ENCODE data around the gene AOC2. TPM values are rescaled to one million over a fixed set of nuclear protein-coding genes. Genes with fewer than 3 reads are reported as not detected.

The AOC2 gene
- total and polyA plus RNA-seq, 2 of the 13 experiments (the other 11 are each of a cell fraction or from before 2014, with no cell fraction given), result 1.2 to 3.3 TPM

DNA sequence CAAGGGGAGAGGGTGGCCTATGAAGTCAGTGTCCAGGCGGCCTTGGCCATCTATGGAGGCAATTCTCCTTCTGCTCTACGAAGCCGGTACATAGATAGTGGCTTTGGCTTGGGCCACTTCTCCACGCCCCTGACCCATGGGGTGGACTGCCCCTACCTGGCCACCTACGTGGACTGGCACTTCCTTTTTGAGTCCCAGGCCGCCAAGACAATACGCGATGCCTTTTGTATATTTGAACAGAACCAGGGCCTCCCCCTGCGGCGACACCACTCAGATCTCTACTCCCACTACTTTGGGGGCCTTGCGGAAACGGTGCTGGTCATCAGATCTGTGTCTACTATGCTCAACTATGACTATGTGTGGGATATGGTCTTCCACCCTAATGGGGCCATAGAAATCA, 24.0 kb downstream of the AOC2 start:
- H3K27me3 ChIP-seq (ENCODE audit: control insufficient read depth in 1 of 2, insufficient read depth in 2 of 2, low read length in 2 of 2), result no peaks in the 10 kb centered on the region
- H3K36me3 ChIP-seq (replicated peaks in 1 of 2; ENCODE audit: control insufficient read depth in 1 of 2, insufficient read depth in 2 of 2, low read length in 2 of 2), result no peaks in the 10 kb centered on the region
- ChIA-PET CTCF (ENCODE audit: low intra/inter-chr PET ratio, low total read pairs) (no interaction called here), POLR2A (no interaction called here)
- intact Hi-C loops (cut with micrococcal nuclease; ENCODE audit: unreplicated experiment) (no loop called here), in situ Hi-C loops (cut with HindIII; ENCODE audit: extremely low pct_ligation_motif_present, low pct_unique_long_range_greater_than_20kb) (no loop called here)
- ATAC-seq (no peak), FAIRE-seq (no peak), DNase-seq (ENCODE audit: low spot score) (no peak)
- H2AFZ ChIP-seq (ENCODE audit: low read length), result no peak overlapping the region
- peaks cover 88% of the 10 kb centered on the region for H3K4me1 ChIP-seq (ENCODE audit: insufficient read depth, low read length)
- H3K9ac ChIP-seq (ENCODE audit: insufficient read depth, low read depth, low read length), result no peak overlapping the region
- TF ChIP-seq ZMYM2 (CRISPR knock-in tag; IDR thresholded peaks at IDR 0.05), result 0 out of 2 replicates have a peak, but pooled peaks have one; percentile 44
- no peak for TF ChIP-seq ZNF75D (CRISPR knock-in tag; IDR thresholded peaks at IDR 0.05; ENCODE audit: borderline replicate concordance)
- no peak for TF ChIP-seq ZNF264 (CRISPR knock-in tag; IDR thresholded peaks at IDR 0.05)
- peak; percentile 39; the same call in 1 of the 2 replicates for TF ChIP-seq ZNF280B (CRISPR knock-in tag; IDR thresholded peaks at IDR 0.05; ENCODE audit: borderline replicate concordance)
- no peak for TF ChIP-seq PAWR (CRISPR knock-in tag; IDR thresholded peaks at IDR 0.05; ENCODE audit: borderline replicate concordance)
- 0 out of 2 replicates have a peak, but pooled peaks have one; percentile 46 for TF ChIP-seq BORCS8-MEF2B (CRISPR knock-in tag; IDR thresholded peaks at IDR 0.05)
- TF ChIP-seq ZNF207 (IDR thresholded peaks at IDR 0.05; ENCODE audit: borderline replicate concordance), result no peak
- TF ChIP-seq REPIN1 (CRISPR knock-in tag; IDR thresholded peaks at IDR 0.05; ENCODE audit: borderline replicate concordance, low read depth), result 0 out of 2 replicates have a peak, but pooled peaks have one; percentile 27
- TF ChIP-seq, protein P1, sequence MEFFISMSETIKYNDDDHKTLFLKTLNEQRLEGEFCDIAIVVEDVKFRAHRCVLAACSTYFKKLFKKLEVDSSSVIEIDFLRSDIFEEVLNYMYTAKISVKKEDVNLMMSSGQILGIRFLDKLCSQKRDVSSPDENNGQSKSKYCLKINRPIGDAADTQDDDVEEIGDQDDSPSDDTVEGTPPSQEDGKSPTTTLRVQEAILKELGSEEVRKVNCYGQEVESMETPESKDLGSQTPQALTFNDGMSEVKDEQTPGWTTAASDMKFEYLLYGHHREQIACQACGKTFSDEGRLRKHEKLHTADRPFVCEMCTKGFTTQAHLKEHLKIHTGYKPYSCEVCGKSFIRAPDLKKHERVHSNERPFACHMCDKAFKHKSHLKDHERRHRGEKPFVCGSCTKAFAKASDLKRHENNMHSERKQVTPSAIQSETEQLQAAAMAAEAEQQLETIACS (CRISPR knock-in tag; IDR thresholded peaks at IDR 0.05), result no peak
- no peak for TF ChIP-seq TAF15 (IDR thresholded peaks at IDR 0.05; ENCODE audit: low read depth, low read length, poor library complexity, severe bottlenecking)
- TF ChIP-seq YEATS2 (CRISPR knock-in tag; IDR thresholded peaks at IDR 0.05; ENCODE audit: borderline replicate concordance), result no peak
- TF ChIP-seq ZNF12 (CRISPR knock-in tag; IDR thresholded peaks at IDR 0.05), result no peak
- peak; percentile 59 for TF ChIP-seq ZBTB38 (CRISPR knock-in tag; IDR thresholded peaks at IDR 0.05)
- TF ChIP-seq IRX3 (CRISPR knock-in tag; IDR thresholded peaks at IDR 0.05; ENCODE audit: borderline replicate concordance, low read depth), result 0 out of 2 replicates have a peak, but pooled peaks have one; percentile 41
- H3K79me2 ChIP-seq (ENCODE audit: insufficient read depth, low read length), result no peaks in the 10 kb centered on the region
- peaks cover 9% of the 10 kb centered on the region for H3K9me3 ChIP-seq (ENCODE audit: low read length)
- H3K27ac ChIP-seq (ENCODE audit: extremely low read length, insufficient read depth, low read length), result no peak overlapping the region
- no TSS peak for BruUV-seq (replicated peaks)
- WGBS (ENCODE audit: low lambda C conversion rate), result 92% methylated on average over 12 of the region's 12 CpGs
- no peaks in the 10 kb centered on the region for H4K20me1 ChIP-seq (ENCODE audit: insufficient read depth, low read length)
- H3K4me3 ChIP-seq (replicated peaks in 1 of 3; ENCODE audit: insufficient read depth in 1 of 3, low read depth in 2 of 3, low read length in 3 of 3), result no peak overlapping the region; a peak in 1 of 6 replicates
- no peak overlapping the region; the same call in 1 of the 2 replicates for H3K4me2 ChIP-seq (ENCODE audit: low read depth, low read length)

Data from HepG2 (cell line).